ENCODE results near the gene FHIT.
A peak's percentile ranks its signal among the peaks of the same experiment; 100 is the strongest.

The FHIT gene

GRCh38 chr3:61251174-61251972 is at the start of gene FHIT:
FHIT (minus strand) TSS chr3:61251452.
- H3K27me3 ChIP-seq (ENCODE audit: control insufficient read depth in 5 of 5, insufficient read depth in 4 of 5, low read length in 5 of 5): no peaks in the 10 kb centered on the region
- no peaks in the 10 kb centered on the region for H3K36me3 ChIP-seq (ENCODE audit: control insufficient read depth in 5 of 5, insufficient read depth in 5 of 5, low read length in 5 of 5)
- no peaks in the 10 kb centered on the region for H3K9me3 ChIP-seq (ENCODE audit: control insufficient read depth in 5 of 5, low read length in 5 of 5)
- H3K9ac ChIP-seq (ENCODE audit: low read length in 5 of 5): peak within 1 kb of the TSS; percentile 82 to 93 (median 87)
- H3K4me1 ChIP-seq (ENCODE audit: control insufficient read depth in 5 of 5, insufficient read depth in 5 of 5, low read length in 5 of 5): peaks cover 0 to 24% (median 18%) of the 10 kb centered on the region in 5 donors
- H3K4me3 ChIP-seq (ENCODE audit: low read depth in 1 of 5, low read length in 5 of 5): peak within 1 kb of the TSS; percentile 92 to 97 (median 94)
- H3K27ac ChIP-seq (ENCODE audit: low read depth, low read length): peak within 1 kb of the TSS; percentile 53

GRCh38 chr3:61300786-61301185 is 49.5 kb upstream of the FHIT start:
- Histone ChIP-seq H3K9me3 (ENCODE audit: control insufficient read depth in 5 of 5, low read length in 5 of 5) (no peaks in the 10 kb centered on the region), H3K27ac (ENCODE audit: low read depth, low read length) (no peak overlapping the region), H3K36me3 (ENCODE audit: control insufficient read depth in 5 of 5, insufficient read depth in 5 of 5, low read length in 5 of 5) (no peaks in the 10 kb centered on the region), H3K4me1 (ENCODE audit: control insufficient read depth in 5 of 5, insufficient read depth in 5 of 5, low read length in 5 of 5) (no peaks in the 10 kb centered on the region), H3K4me3 (ENCODE audit: low read depth in 1 of 5, low read length in 5 of 5) (no peak overlapping the region), H3K9ac (ENCODE audit: low read length in 5 of 5) (no peak overlapping the region), H3K27me3 (ENCODE audit: control insufficient read depth in 5 of 5, insufficient read depth in 4 of 5, low read length in 5 of 5) (peaks cover 0 to 2% (median 0%) of the 10 kb centered on the region in 5 donors)

GRCh38 chr3:61300006-61300380 is 48.7 kb upstream of the FHIT start:
- Histone ChIP-seq H3K9ac (ENCODE audit: low read length in 5 of 5) (no peak overlapping the region), H3K4me3 (ENCODE audit: low read depth in 1 of 5, low read length in 5 of 5) (no peak overlapping the region), H3K36me3 (ENCODE audit: control insufficient read depth in 5 of 5, insufficient read depth in 5 of 5, low read length in 5 of 5) (no peaks in the 10 kb centered on the region), H3K9me3 (ENCODE audit: control insufficient read depth in 5 of 5, low read length in 5 of 5) (no peaks in the 10 kb centered on the region), H3K27ac (ENCODE audit: low read depth, low read length) (no peak overlapping the region), H3K4me1 (ENCODE audit: control insufficient read depth in 5 of 5, insufficient read depth in 5 of 5, low read length in 5 of 5) (no peaks in the 10 kb centered on the region), H3K27me3 (ENCODE audit: control insufficient read depth in 5 of 5, insufficient read depth in 4 of 5, low read length in 5 of 5) (peaks cover 0 to 2% (median 0%) of the 10 kb centered on the region in 5 donors)

- Histone ChIP-seq H3K27ac (ENCODE audit: low read depth, low read length) (no peak overlapping the region), H3K4me1 (ENCODE audit: control insufficient read depth in 5 of 5, insufficient read depth in 5 of 5, low read length in 5 of 5) (no peaks in the 10 kb centered on the region), H3K4me3 (ENCODE audit: low read depth in 1 of 5, low read length in 5 of 5) (no peak overlapping the region), H3K9ac (ENCODE audit: low read length in 5 of 5) (no peak overlapping the region), H3K27me3 (ENCODE audit: control insufficient read depth in 5 of 5, insufficient read depth in 4 of 5, low read length in 5 of 5) (peaks cover 0 to 2% (median 0%) of the 10 kb centered on the region in 5 donors), H3K9me3 (ENCODE audit: control insufficient read depth in 5 of 5, low read length in 5 of 5) (no peaks in the 10 kb centered on the region), H3K36me3 (ENCODE audit: control insufficient read depth in 5 of 5, insufficient read depth in 5 of 5, low read length in 5 of 5) (no peaks in the 10 kb centered on the region)
These were observed 48.2 kb upstream of the FHIT start for GRCh38 chr3:61299343-61300005.

GRCh38 chr3:61297821-61298220 is 46.6 kb upstream of the FHIT start:
- no peak overlapping the region for H3K9ac ChIP-seq (ENCODE audit: low read length in 5 of 5)

GRCh38 chr3:61288446-61288845 is 37.2 kb upstream of the FHIT start:
- Histone ChIP-seq H3K36me3 (ENCODE audit: control insufficient read depth in 5 of 5, insufficient read depth in 5 of 5, low read length in 5 of 5) (no peaks in the 10 kb centered on the region), H3K27ac (ENCODE audit: low read depth, low read length) (no peak overlapping the region)

More at GRCh38 chr3:61297821-61298220, 46.6 kb upstream of the FHIT start:
- Histone ChIP-seq H3K27ac (ENCODE audit: low read depth, low read length) (no peak overlapping the region), H3K4me3 (ENCODE audit: low read depth in 1 of 5, low read length in 5 of 5) (no peak overlapping the region), H3K9me3 (ENCODE audit: control insufficient read depth in 5 of 5, low read length in 5 of 5) (no peaks in the 10 kb centered on the region), H3K4me1 (ENCODE audit: control insufficient read depth in 5 of 5, insufficient read depth in 5 of 5, low read length in 5 of 5) (no peaks in the 10 kb centered on the region), H3K27me3 (ENCODE audit: control insufficient read depth in 5 of 5, insufficient read depth in 4 of 5, low read length in 5 of 5) (peaks cover 0 to 2% (median 0%) of the 10 kb centered on the region in 5 donors), H3K36me3 (ENCODE audit: control insufficient read depth in 5 of 5, insufficient read depth in 5 of 5, low read length in 5 of 5) (no peaks in the 10 kb centered on the region)

GRCh38 chr3:61283876-61284275 is 32.6 kb upstream of the FHIT start:
- Histone ChIP-seq H3K36me3 (ENCODE audit: control insufficient read depth in 5 of 5, insufficient read depth in 5 of 5, low read length in 5 of 5) (no peaks in the 10 kb centered on the region), H3K27ac (ENCODE audit: low read depth, low read length) (no peak overlapping the region), H3K9ac (ENCODE audit: low read length in 5 of 5) (no peak overlapping the region), H3K4me1 (ENCODE audit: control insufficient read depth in 5 of 5, insufficient read depth in 5 of 5, low read length in 5 of 5) (peaks cover 0 to 6% (median 0%) of the 10 kb centered on the region in 5 donors), H3K27me3 (ENCODE audit: control insufficient read depth in 5 of 5, insufficient read depth in 4 of 5, low read length in 5 of 5) (no peaks in the 10 kb centered on the region), H3K9me3 (ENCODE audit: control insufficient read depth in 5 of 5, low read length in 5 of 5) (no peaks in the 10 kb centered on the region), H3K4me3 (ENCODE audit: low read depth in 1 of 5, low read length in 5 of 5) (no peak overlapping the region)

More at GRCh38 chr3:61288446-61288845, 37.2 kb upstream of the FHIT start:
- Histone ChIP-seq H3K4me3 (ENCODE audit: low read depth in 1 of 5, low read length in 5 of 5) (no peak overlapping the region), H3K9ac (ENCODE audit: low read length in 5 of 5) (no peak overlapping the region), H3K4me1 (ENCODE audit: control insufficient read depth in 5 of 5, insufficient read depth in 5 of 5, low read length in 5 of 5) (peaks cover 0 to 2% (median 0%) of the 10 kb centered on the region in 5 donors), H3K9me3 (ENCODE audit: control insufficient read depth in 5 of 5, low read length in 5 of 5) (no peaks in the 10 kb centered on the region), H3K27me3 (ENCODE audit: control insufficient read depth in 5 of 5, insufficient read depth in 4 of 5, low read length in 5 of 5) (no peaks in the 10 kb centered on the region)

- Histone ChIP-seq H3K36me3 (ENCODE audit: control insufficient read depth in 5 of 5, insufficient read depth in 5 of 5, low read length in 5 of 5) (no peaks in the 10 kb centered on the region), H3K9ac (ENCODE audit: low read length in 5 of 5) (no peak overlapping the region), H3K4me1 (ENCODE audit: control insufficient read depth in 5 of 5, insufficient read depth in 5 of 5, low read length in 5 of 5) (peaks cover 0 to 6% (median 0%) of the 10 kb centered on the region in 5 donors), H3K9me3 (ENCODE audit: control insufficient read depth in 5 of 5, low read length in 5 of 5) (no peaks in the 10 kb centered on the region), H3K27ac (ENCODE audit: low read depth, low read length) (no peak overlapping the region), H3K4me3 (ENCODE audit: low read depth in 1 of 5, low read length in 5 of 5) (no peak overlapping the region), H3K27me3 (ENCODE audit: control insufficient read depth in 5 of 5, insufficient read depth in 4 of 5, low read length in 5 of 5) (no peaks in the 10 kb centered on the region)
These were observed 27.5 kb upstream of the FHIT start for GRCh38 chr3:61278713-61279112.

GRCh38 chr3:61277411-61277810 is 26.2 kb upstream of the FHIT start:
- Histone ChIP-seq H3K27ac (ENCODE audit: low read depth, low read length) (no peak overlapping the region), H3K36me3 (ENCODE audit: control insufficient read depth in 5 of 5, insufficient read depth in 5 of 5, low read length in 5 of 5) (no peaks in the 10 kb centered on the region), H3K9me3 (ENCODE audit: control insufficient read depth in 5 of 5, low read length in 5 of 5) (no peaks in the 10 kb centered on the region), H3K27me3 (ENCODE audit: control insufficient read depth in 5 of 5, insufficient read depth in 4 of 5, low read length in 5 of 5) (no peaks in the 10 kb centered on the region), H3K4me3 (ENCODE audit: low read depth in 1 of 5, low read length in 5 of 5) (no peak overlapping the region), H3K4me1 (ENCODE audit: control insufficient read depth in 5 of 5, insufficient read depth in 5 of 5, low read length in 5 of 5) (no peaks in the 10 kb centered on the region), H3K9ac (ENCODE audit: low read length in 5 of 5) (no peak overlapping the region)

- Histone ChIP-seq H3K36me3 (ENCODE audit: control insufficient read depth in 5 of 5, insufficient read depth in 5 of 5, low read length in 5 of 5) (no peaks in the 10 kb centered on the region), H3K27ac (ENCODE audit: low read depth, low read length) (no peak overlapping the region), H3K4me3 (ENCODE audit: low read depth in 1 of 5, low read length in 5 of 5) (no peak overlapping the region), H3K4me1 (ENCODE audit: control insufficient read depth in 5 of 5, insufficient read depth in 5 of 5, low read length in 5 of 5) (no peaks in the 10 kb centered on the region), H3K9me3 (ENCODE audit: control insufficient read depth in 5 of 5, low read length in 5 of 5) (no peaks in the 10 kb centered on the region), H3K27me3 (ENCODE audit: control insufficient read depth in 5 of 5, insufficient read depth in 4 of 5, low read length in 5 of 5) (no peaks in the 10 kb centered on the region), H3K9ac (ENCODE audit: low read length in 5 of 5) (no peak overlapping the region)
These were observed 18.2 kb upstream of the FHIT start for GRCh38 chr3:61269435-61269834.
